HepG2 (cell line): Measurements from ENCODE around the gene GCLM. TPM values are rescaled to one million over a fixed set of nuclear protein-coding genes. Genes with fewer than 3 reads are reported as not detected.
A peak's percentile ranks its signal among the peaks of the same experiment; 100 is the strongest.

Experiments
- AHDC1 ChIP-seq: sonication (generic); formaldehyde crosslinking; IDR thresholded peaks from 2 replicates; pipeline ENCODE4 v1.5.1; 2020; ENCODE audit warnings: mild to moderate bottlenecking, missing genetic modification reagents, borderline replicate concordance
- DDIT3 ChIP-seq: sonication (generic); formaldehyde crosslinking; IDR thresholded peaks from 2 replicates; pipeline ENCODE4 v1.4.0; 2020; ENCODE audit warnings: mild to moderate bottlenecking, missing genetic modification reagents
- ELF4 ChIP-seq: sonication (generic); formaldehyde crosslinking; IDR thresholded peaks from 2 replicates; pipeline ENCODE4 v1.5.0; 2020; ENCODE audit warnings: missing genetic modification reagents, mild to moderate bottlenecking, moderate library complexity, borderline replicate concordance
- HOXA3 ChIP-seq: sonication (generic); formaldehyde crosslinking; IDR thresholded peaks from 2 replicates; pipeline ENCODE4 v1.5.0; 2020; ENCODE audit warnings: missing genetic modification reagents
- KAT2B ChIP-seq: fragments of 150-350 bp; IDR thresholded peaks from 2 replicates; pipeline ENCODE4 v1.6.1; 2014; ENCODE audit warnings: low read depth, low read length, borderline replicate concordance
- NR2F1 ChIP-seq, 2 experiments: fragments of 450-650 bp in 1 of 2; formaldehyde crosslinking in 1 of 2; IDR thresholded peaks; 2 replicates each; pipeline versions ENCODE4 v1.5.0 to v1.6.1; 2016 to 2020; ENCODE audit warnings: mild to moderate bottlenecking in 1 of 2, missing compliant biosample characterization in 1 of 2, missing genetic modification reagents in 1 of 2, moderate library complexity in 1 of 2
- RNF2 ChIP-seq: fragments of 450-650 bp; conservative IDR thresholded peaks from 2 replicates; pipeline ENCODE4 v1.6.1; 2016; ENCODE audit warnings: low read depth
- SNAPC2 ChIP-seq: sonication (generic); formaldehyde crosslinking; IDR thresholded peaks from 2 replicates; pipeline ENCODE4 v1.8.1; 2022; ENCODE audit warnings: mild to moderate bottlenecking, missing genetic modification reagents
- SRSF1 ChIP-seq: fragments of 200-400 bp; formaldehyde crosslinking; optimal IDR thresholded peaks from 2 replicates; pipeline ENCODE3; 2017; ENCODE audit warnings: mild to moderate bottlenecking, low read depth, low read length, moderate library complexity
- TERF1 ChIP-seq: sonication (generic); formaldehyde crosslinking; IDR thresholded peaks from 2 replicates; pipeline ENCODE4 v1.8.0; 2022; ENCODE audit warnings: mild to moderate bottlenecking, missing genetic modification reagents, moderate library complexity
- TSC22D2 ChIP-seq: sonication (generic); formaldehyde crosslinking; IDR thresholded peaks from 2 replicates; pipeline ENCODE4 v1.5.1; 2020; ENCODE audit warnings: missing genetic modification reagents, mild to moderate bottlenecking, borderline replicate concordance
- ZNF121 ChIP-seq: sonication (generic); formaldehyde crosslinking; IDR thresholded peaks from 2 replicates; pipeline ENCODE4 v1.5.0; 2020; ENCODE audit warnings: mild to moderate bottlenecking, missing genetic modification reagents
- ZNF33A ChIP-seq: sonication (generic); formaldehyde crosslinking; IDR thresholded peaks from 2 replicates; pipeline ENCODE4 v1.5.1; 2020; ENCODE audit warnings: missing genetic modification reagents, mild to moderate bottlenecking, moderate library complexity, borderline replicate concordance
- ZNF33B ChIP-seq: sonication (generic); formaldehyde crosslinking; IDR thresholded peaks from 2 replicates; pipeline ENCODE4 v1.5.1; 2020; ENCODE audit warnings: mild to moderate bottlenecking, missing genetic modification reagents
- ZNF382 ChIP-seq: sonication (generic); formaldehyde crosslinking; IDR thresholded peaks from 2 replicates; pipeline ENCODE4 v1.5.0; 2020; ENCODE audit warnings: missing genetic modification reagents, mild to moderate bottlenecking, borderline replicate concordance
- ZNF557 ChIP-seq: sonication (generic); formaldehyde crosslinking; IDR thresholded peaks from 2 replicates; pipeline ENCODE4 v1.4.0; 2020; ENCODE audit warnings: missing genetic modification reagents
- ZNF703 ChIP-seq: sonication (generic); formaldehyde crosslinking; IDR thresholded peaks from 2 replicates; pipeline ENCODE4 v1.5.1; 2020; ENCODE audit warnings: missing genetic modification reagents, mild to moderate bottlenecking, moderate library complexity, borderline replicate concordance
- ZSCAN31 ChIP-seq: sonication (generic); formaldehyde crosslinking; IDR thresholded peaks from 2 replicates; pipeline ENCODE4 v1.5.0; 2020; ENCODE audit warnings: low read depth, mild to moderate bottlenecking, missing genetic modification reagents
- polyA plus RNA-seq, 8 experiments: library from polyadenylated mRNA; depleted of rRNA in 3 of 8; stranded (reverse) in 7 of 8; unstranded in 1 of 8; fragments of >200 nt; fragmentation: Illumina TruSeq in 4 of 8; extraction: Trizol in 4 of 8; gene quantifications; 2 replicates each; pipeline versions ENCODE4 v1.2.1 to v1.2.3, GENCODE V29; 2011 to 2016; ENCODE audit warnings: low read depth in 4 of 8, missing spikeins in 1 of 8, mixed read lengths in 1 of 8; ENCODE audit not compliant: insufficient read depth in 1 of 8
- total RNA-seq, 5 experiments: library from RNA; depleted of rRNA; stranded (reverse); fragments of >200 nt; fragmentation: Illumina TruSeq; extraction: Trizol; gene quantifications; 2 replicates each; pipeline ENCODE4 v1.2.3, GENCODE V29; 2016; ENCODE audit warnings: low read depth in 1 of 5
- TF ChIP-seq, protein P1 (sequence below): sonication (generic); formaldehyde crosslinking; conservative IDR thresholded peaks from 2 replicates; pipeline ENCODE4 v1.4.0; 2020; ENCODE audit warnings: mild to moderate bottlenecking, missing genetic modification reagents, moderate library complexity

The GCLM gene
- total and polyA plus RNA-seq, 2 of the 13 experiments (the other 11 are each of a cell fraction or from before 2014, with no cell fraction given): 8.7 to 29.9 TPM

DNA sequence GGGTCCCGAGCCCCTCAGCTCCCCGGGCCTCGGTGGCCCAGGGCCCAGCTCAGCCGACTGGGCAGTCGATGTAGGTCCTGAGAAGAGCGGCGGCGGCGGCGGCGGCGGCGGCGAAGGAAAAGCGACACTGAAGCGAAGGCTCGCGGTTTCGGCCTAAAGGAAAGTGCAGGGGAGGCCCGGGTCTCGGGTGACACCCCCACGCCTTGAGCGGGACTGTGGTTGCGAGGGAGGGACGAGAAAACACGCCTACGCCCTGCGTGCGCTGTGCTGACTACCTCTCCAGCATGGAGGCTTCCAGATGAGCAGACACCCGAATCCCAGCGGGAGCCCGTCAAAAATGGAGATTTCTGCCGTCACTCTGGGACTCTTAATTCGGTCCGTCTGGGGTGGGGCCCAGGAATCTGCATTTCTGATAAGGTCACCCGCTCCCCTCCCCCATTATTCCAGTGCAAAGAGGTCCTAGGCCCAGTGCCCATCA lies 61.4 kb downstream of the GCLM start (continued):
- TF ChIP-seq AHDC1 (no peak), TERF1 (CRISPR knock-in tag) (no peak), HOXA3 (peak; percentile 43; the same call in 1 of the 2 replicates), NR2F1 (CRISPR knock-in tag; IDR thresholded peaks at IDR 0.05) (no peak), ZSCAN31 (CRISPR knock-in tag) (no peak), TSC22D2 (CRISPR knock-in tag) (0 out of 2 replicates have a peak, but pooled peaks have one; percentile 35), DDIT3 (CRISPR knock-in tag) (no peak), ZNF557 (0 out of 2 replicates have a peak, but pooled peaks have one; percentile 51), ZNF121 (CRISPR knock-in tag) (no peak), ZNF382 (CRISPR knock-in tag) (no peak), ZNF33A (CRISPR knock-in tag) (peak; percentile 21; the same call in 1 of the 2 replicates), SRSF1 (no peak), SNAPC2 (CRISPR knock-in tag) (peak; percentile 46; the same call in 1 of the 2 replicates), ZNF33B (CRISPR knock-in tag) (no peak), KAT2B (no peak), ELF4 (CRISPR knock-in tag) (no peak), ZNF703 (no peak), RNF2 (no peak)
- TF ChIP-seq, protein P1, sequence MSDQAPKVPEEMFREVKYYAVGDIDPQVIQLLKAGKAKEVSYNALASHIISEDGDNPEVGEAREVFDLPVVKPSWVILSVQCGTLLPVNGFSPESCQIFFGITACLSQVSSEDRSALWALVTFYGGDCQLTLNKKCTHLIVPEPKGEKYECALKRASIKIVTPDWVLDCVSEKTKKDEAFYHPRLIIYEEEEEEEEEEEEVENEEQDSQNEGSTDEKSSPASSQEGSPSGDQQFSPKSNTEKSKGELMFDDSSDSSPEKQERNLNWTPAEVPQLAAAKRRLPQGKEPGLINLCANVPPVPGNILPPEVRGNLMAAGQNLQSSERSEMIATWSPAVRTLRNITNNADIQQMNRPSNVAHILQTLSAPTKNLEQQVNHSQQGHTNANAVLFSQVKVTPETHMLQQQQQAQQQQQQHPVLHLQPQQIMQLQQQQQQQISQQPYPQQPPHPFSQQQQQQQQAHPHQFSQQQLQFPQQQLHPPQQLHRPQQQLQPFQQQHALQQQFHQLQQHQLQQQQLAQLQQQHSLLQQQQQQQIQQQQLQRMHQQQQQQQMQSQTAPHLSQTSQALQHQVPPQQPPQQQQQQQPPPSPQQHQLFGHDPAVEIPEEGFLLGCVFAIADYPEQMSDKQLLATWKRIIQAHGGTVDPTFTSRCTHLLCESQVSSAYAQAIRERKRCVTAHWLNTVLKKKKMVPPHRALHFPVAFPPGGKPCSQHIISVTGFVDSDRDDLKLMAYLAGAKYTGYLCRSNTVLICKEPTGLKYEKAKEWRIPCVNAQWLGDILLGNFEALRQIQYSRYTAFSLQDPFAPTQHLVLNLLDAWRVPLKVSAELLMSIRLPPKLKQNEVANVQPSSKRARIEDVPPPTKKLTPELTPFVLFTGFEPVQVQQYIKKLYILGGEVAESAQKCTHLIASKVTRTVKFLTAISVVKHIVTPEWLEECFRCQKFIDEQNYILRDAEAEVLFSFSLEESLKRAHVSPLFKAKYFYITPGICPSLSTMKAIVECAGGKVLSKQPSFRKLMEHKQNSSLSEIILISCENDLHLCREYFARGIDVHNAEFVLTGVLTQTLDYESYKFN (CRISPR knock-in tag): 0 out of 2 replicates have a peak, but pooled peaks have one; percentile 14
